Right lobe of liver (tissue), 6 donors: ENCODE measurements around the gene ZNF134. TPM values are rescaled to one million over a fixed set of nuclear protein-coding genes. Genes with fewer than 3 reads are reported as not detected.

Experiments used
- ATAC-seq, 4 donors: fragments of 200-7000 bp; cut with Tn5 transposase; one replicate each; pipeline ENCODE4 v1.9.1; 2020; ENCODE audit warnings: mild to moderate bottlenecking in 4 of 4, moderate library complexity in 4 of 4
- DNase-seq, 3 donors: peaks; one replicate each; pipeline ENCODE4 v3.0.0-alpha.2; 2020
- H3K27ac ChIP-seq, 3 donors: fragments of 200-600 bp; one replicate each; pipeline ENCODE4 v1.8.0; 2022
- H3K27me3 ChIP-seq, 2 donors: fragments of 200-600 bp; one replicate each; pipeline ENCODE4 v1.8.0; 2022
- H3K36me3 ChIP-seq, 4 donors: fragments of 200-600 bp; sonication (generic) in 1 of 4; one replicate each; pipeline versions ENCODE4 v1.5.1 to v1.8.0; 2017 to 2022; ENCODE audit warnings: control low read depth in 1 of 4
- H3K4me1 ChIP-seq, 4 donors: fragments of 200-600 bp; sonication (generic) in 1 of 4; one replicate each; pipeline versions ENCODE4 v1.5.1 to v1.8.0; 2017 to 2022; ENCODE audit warnings: control low read depth in 1 of 4
- H3K4me3 ChIP-seq, 3 donors: fragments of 200-600 bp; one replicate each; pipeline ENCODE4 v1.8.0; 2022
- H3K9me3 ChIP-seq, 4 donors: fragments of 200-600 bp; sonication (generic) in 1 of 4; one replicate each; pipeline versions ENCODE4 v1.5.1 to v1.8.0; 2017 to 2022; ENCODE audit warnings: control low read depth in 1 of 4
- CTCF ChIP-seq, 4 donors: fragments of 200-600 bp in 3 of 4; fragments of 450-650 bp in 1 of 4; IDR thresholded peaks; one replicate each; pipeline versions ENCODE4 v1.5.1 to v1.8.0; 2016 to 2022; ENCODE audit warnings: antibody characterized with exemption in 4 of 4, mild to moderate bottlenecking in 2 of 4
- POLR2A ChIP-seq: fragments of 450-650 bp; IDR thresholded peaks from one replicate; pipeline ENCODE4 v1.6.1; 2017; ENCODE audit warnings: antibody characterized with exemption, mild to moderate bottlenecking
- WGBS: methylation state at CpG from one replicate; pipeline ENCODE4 v1.1.6; 2018; ENCODE audit warnings: low coverage, low lambda C conversion rate; ENCODE audit not compliant: insufficient coverage; ENCODE audit errors: missing lambda C conversion rate; 5-methylcytosine and 5-hydroxymethylcytosine counted together
- intact Hi-C, 2 donors: fragments of 100-400 bp; cut with DNase I; formaldehyde crosslinking; loops; one replicate each; pipeline versions ENCODE4 v1.11.2 to v1.14.1; 2022
- total RNA-seq, 6 experiments: library from RNA; depleted of rRNA in 2 of 6; stranded (reverse); fragments of >200 nt in 2 of 6; fragmentation: NEBNext Ultra II Directional in 3 of 6; extraction: Animal tissue kit (Norgen Biotek cat#: 25700) in 3 of 6; gene quantifications; one replicate each; pipeline versions ENCODE4 v1.1.0 to v1.2.4, GENCODE V29; 2016 to 2023
- donor health status: DM: no; HTN: yes; CAD: no.
- donor health status: DM: no; HTN: no; CAD: no.
- donor health status: DM: no; HTN: no; CAD: no.
- donor health status: DM: no; HTN: yes; CAD: no.
- donor health status: DM: no; HTN: yes; CAD: no.

Gene ZNF134
- total RNA-seq, 6 experiments from 2014 or later = 3.6 to 8.9 (median 5.0) TPM

GRCh38 chr19:57665261-57665806 is 51.3 kb downstream of the ZNF134 start:
- TF ChIP-seq CTCF (IDR thresholded peaks at IDR 0.05) (no peak), POLR2A (no peak)
- no peak for ATAC-seq
- no peaks in the 10 kb centered on the region for H3K9me3 ChIP-seq
- H3K27me3 ChIP-seq = no peaks in the 10 kb centered on the region
- intact Hi-C loops = no loop called here
- 66% methylated on average over 8 of the region's 9 CpGs for WGBS
- H3K4me1 ChIP-seq = no peaks in the 10 kb centered on the region
- H3K27ac ChIP-seq = no peak overlapping the region
- H3K36me3 ChIP-seq = no peaks in the 10 kb centered on the region
- H3K4me3 ChIP-seq = no peak overlapping the region
- DNase-seq = no peak

GRCh38 chr19:57667228-57667627 is 53.2 kb downstream of the ZNF134 start:
- Histone ChIP-seq H3K4me3 (no peak overlapping the region), H3K9me3 (no peaks in the 10 kb centered on the region), H3K27ac (no peak overlapping the region), H3K36me3 (no peaks in the 10 kb centered on the region), H3K4me1 (no peaks in the 10 kb centered on the region), H3K27me3 (no peaks in the 10 kb centered on the region)
- WGBS = 88% methylated on average over 1 of the region's 1 CpG
- intact Hi-C loops = no loop called here
- TF ChIP-seq CTCF (IDR thresholded peaks at IDR 0.05) (no peak), POLR2A (no peak)
- no peak for DNase-seq
- ATAC-seq = no peak

- no peaks in the 10 kb centered on the region for H3K27me3 ChIP-seq
- H3K36me3 ChIP-seq = no peaks in the 10 kb centered on the region
- H3K4me1 ChIP-seq = no peaks in the 10 kb centered on the region
- WGBS = 86% methylated on average over 2 of the region's 2 CpGs
- ATAC-seq (no peak), DNase-seq (no peak)
- TF ChIP-seq CTCF (IDR thresholded peaks at IDR 0.05) = no peak
- no peak for TF ChIP-seq POLR2A
- no peak within 1 kb of the TSS for H3K27ac ChIP-seq
- H3K9me3 ChIP-seq = no peaks in the 10 kb centered on the region
- intact Hi-C loops = no loop called here
- no peak within 1 kb of the TSS for H3K4me3 ChIP-seq
These were observed 54.6 kb downstream of the ZNF134 start, which contains the start of gene ZSCAN4 for GRCh38 chr19:57668635-57669034. Gene ZSCAN4, plus strand, starts transcription at chr19:57668935. Its CDS starts 7,211 bp downstream, at chr19:57676146.

- Histone ChIP-seq H3K36me3 (no peaks in the 10 kb centered on the region), H3K4me1 (no peaks in the 10 kb centered on the region), H3K4me3 (no peak overlapping the region), H3K9me3 (peaks cover 0 to 4% (median 0%) of the 10 kb centered on the region in 4 donors), H3K27me3 (no peaks in the 10 kb centered on the region), H3K27ac (no peak overlapping the region)
- TF ChIP-seq POLR2A = no peak
- TF ChIP-seq CTCF (IDR thresholded peaks at IDR 0.05) = no peak
- DNase-seq = no peak
- 49% methylated on average over 7 of the region's 7 CpGs for WGBS
- intact Hi-C loops = no loop called here
- ATAC-seq = no peak
These were observed 57.3 kb downstream of the ZNF134 start for GRCh38 chr19:57671124-57671895.
